Measurements from ENCODE around the gene GABPA.

The GABPA gene

GRCh38 chr21:25734654-25734903, 193 bp upstream of the GABPA start:
- no peaks in the 10 kb centered on the region for H3K27me3 ChIP-seq (replicated peaks)
- DNase-seq, result no peak
- in situ Hi-C loops (cut with HindIII; ENCODE audit: low pct_ligation_motif_present, low sequenced_read_pairs), result no loop called here
- H3K36me3 ChIP-seq (replicated peaks), result no peaks in the 10 kb centered on the region
- no peak for TF ChIP-seq CTCF (IDR thresholded peaks at IDR 0.05; ENCODE audit: low read depth, low read length, missing control alignments)
- peak overlapping the region; percentile 98 for H3K27ac ChIP-seq
- H3K4me3 ChIP-seq (ENCODE audit: low read depth, low read length), result peak overlapping the region; percentile 98

GRCh38 chr21:25735646-25736597, 1.1 kb downstream of the GABPA start:
- in situ Hi-C loops (cut with HindIII; ENCODE audit: low pct_ligation_motif_present, low sequenced_read_pairs), result no loop called here
- peak; percentile 70 for DNase-seq
- Histone ChIP-seq H3K27me3 (replicated peaks) (no peaks in the 10 kb centered on the region), H3K4me3 (ENCODE audit: low read depth, low read length) (peak overlapping the region; percentile 98), H3K36me3 (replicated peaks) (no peaks in the 10 kb centered on the region), H3K27ac (peak overlapping the region; percentile 98)
- no peak for TF ChIP-seq CTCF (IDR thresholded peaks at IDR 0.05; ENCODE audit: low read depth, low read length, missing control alignments)

- no peak for DNase-seq
- TF ChIP-seq CTCF (IDR thresholded peaks at IDR 0.05; ENCODE audit: low read depth, low read length, missing control alignments), result no peak
- H3K27me3 ChIP-seq (replicated peaks), result no peaks in the 10 kb centered on the region
- no peaks in the 10 kb centered on the region for H3K36me3 ChIP-seq (replicated peaks)
- in situ Hi-C loops (cut with HindIII; ENCODE audit: low pct_ligation_motif_present, low sequenced_read_pairs), result no loop called here
- H3K4me3 ChIP-seq (ENCODE audit: low read depth, low read length), result no peak overlapping the region
- no peak overlapping the region for H3K27ac ChIP-seq
Measured at GRCh38 chr21:25737421-25737820, 2.6 kb downstream of the GABPA start.

DNA sequence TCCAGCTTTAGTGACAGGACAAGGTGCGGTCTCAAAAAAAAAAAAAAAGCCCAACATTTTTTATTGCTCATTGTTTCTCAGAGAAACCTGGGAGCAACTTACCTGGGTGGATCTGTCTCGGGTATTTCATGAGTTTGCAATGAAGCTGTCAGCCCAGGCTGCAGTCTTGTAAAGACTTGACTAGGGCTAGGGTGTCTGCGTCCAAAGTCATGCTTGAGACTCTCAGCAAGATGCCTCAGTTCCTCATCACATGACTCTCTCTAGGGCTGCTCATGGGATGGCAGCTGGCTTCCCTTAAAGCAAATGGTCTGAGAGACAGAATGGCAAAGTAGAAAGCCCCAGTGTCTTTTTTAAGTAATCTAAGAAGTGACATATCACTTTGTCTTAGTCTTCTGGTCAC, 8.1 kb downstream of the GABPA start:
- peaks cover 3% of the 10 kb centered on the region for H3K36me3 ChIP-seq (replicated peaks)
- TF ChIP-seq CTCF (IDR thresholded peaks at IDR 0.05; ENCODE audit: low read depth, low read length, missing control alignments), result no peak
- H3K27ac ChIP-seq, result no peak overlapping the region
- H3K27me3 ChIP-seq (replicated peaks), result no peaks in the 10 kb centered on the region
- H3K4me3 ChIP-seq (ENCODE audit: low read depth, low read length), result no peak overlapping the region
- in situ Hi-C loops (cut with HindIII; ENCODE audit: low pct_ligation_motif_present, low sequenced_read_pairs), result no loop called here
- no peak for DNase-seq

GRCh38 chr21:25744854-25745253, 10.1 kb downstream of the GABPA start:
- Histone ChIP-seq H3K4me3 (ENCODE audit: low read depth, low read length) (no peak overlapping the region), H3K27me3 (replicated peaks) (no peaks in the 10 kb centered on the region), H3K36me3 (replicated peaks) (peaks cover 5% of the 10 kb centered on the region), H3K27ac (no peak overlapping the region)
- no peak for TF ChIP-seq CTCF (IDR thresholded peaks at IDR 0.05; ENCODE audit: low read depth, low read length, missing control alignments)
- in situ Hi-C loops (cut with HindIII; ENCODE audit: low pct_ligation_motif_present, low sequenced_read_pairs), result no loop called here
- DNase-seq, result no peak

DNA sequence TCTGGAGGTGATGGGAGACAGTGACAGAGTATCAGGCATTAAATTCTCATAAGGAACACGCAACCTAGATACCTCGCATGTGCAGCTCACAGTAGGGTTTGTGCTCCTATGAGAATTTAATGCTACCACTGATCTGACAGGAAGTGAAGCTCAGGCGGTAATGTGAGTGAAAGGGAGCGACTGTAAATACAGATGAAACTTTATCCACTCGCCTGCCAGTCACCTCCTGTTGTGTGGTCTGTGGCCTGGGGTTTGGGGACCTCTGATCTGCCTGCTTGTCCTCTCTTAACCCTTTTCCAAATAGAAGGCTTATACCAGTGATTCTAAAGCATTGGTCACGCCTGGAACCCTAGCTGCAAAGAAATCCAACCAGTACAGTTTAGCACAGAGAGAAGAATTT, 15.3 kb downstream of the GABPA start:
- Histone ChIP-seq H3K4me3 (ENCODE audit: low read depth, low read length) (no peak overlapping the region), H3K27me3 (replicated peaks) (no peaks in the 10 kb centered on the region), H3K36me3 (replicated peaks) (peaks cover 11% of the 10 kb centered on the region), H3K27ac (no peak overlapping the region)
- no peak for DNase-seq
- in situ Hi-C loops (cut with HindIII; ENCODE audit: low pct_ligation_motif_present, low sequenced_read_pairs), result no loop called here
- TF ChIP-seq CTCF (IDR thresholded peaks at IDR 0.05; ENCODE audit: low read depth, low read length, missing control alignments), result no peak

All from brain microvascular endothelial cell (primary cell).